HG02870 (cell line): ENCODE data around the gene KIAA1755.
"Not testable (repeated sequence)": the region's sequence is repeated elsewhere in the genome, so short reads cannot be mapped to it uniquely, and the experiment has no call there.

Experiments
- ATAC-seq: cut with Tn5 transposase; IDR thresholded peaks from one replicate; pipeline ENCODE4 v1.9.1; 2021; ENCODE audit warnings: mild to moderate bottlenecking, moderate library complexity; ENCODE audit not compliant: unreplicated experiment

KIAA1755 gene

DNA sequence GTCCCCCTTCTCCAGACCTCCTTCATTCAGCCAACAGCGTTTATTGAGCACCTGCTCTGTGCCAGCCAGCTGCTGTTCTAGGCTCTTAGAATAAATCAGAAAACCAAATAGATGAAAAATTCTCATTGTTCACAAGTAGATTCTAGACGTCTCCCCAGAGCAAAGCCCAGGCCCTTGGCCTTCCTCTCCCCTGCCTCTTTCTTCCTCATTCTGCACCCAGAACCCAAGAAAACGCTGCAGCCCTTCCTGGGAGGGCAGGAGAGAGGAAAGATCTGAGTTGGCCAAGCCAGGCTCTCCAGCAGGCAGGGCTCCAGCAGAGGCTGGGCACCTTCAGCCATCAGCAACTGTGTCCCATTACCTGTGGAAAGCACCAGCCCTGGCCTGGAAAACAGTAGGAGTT, 31.4 kb upstream of the KIAA1755 start:
- no peak for ATAC-seq

DNA sequence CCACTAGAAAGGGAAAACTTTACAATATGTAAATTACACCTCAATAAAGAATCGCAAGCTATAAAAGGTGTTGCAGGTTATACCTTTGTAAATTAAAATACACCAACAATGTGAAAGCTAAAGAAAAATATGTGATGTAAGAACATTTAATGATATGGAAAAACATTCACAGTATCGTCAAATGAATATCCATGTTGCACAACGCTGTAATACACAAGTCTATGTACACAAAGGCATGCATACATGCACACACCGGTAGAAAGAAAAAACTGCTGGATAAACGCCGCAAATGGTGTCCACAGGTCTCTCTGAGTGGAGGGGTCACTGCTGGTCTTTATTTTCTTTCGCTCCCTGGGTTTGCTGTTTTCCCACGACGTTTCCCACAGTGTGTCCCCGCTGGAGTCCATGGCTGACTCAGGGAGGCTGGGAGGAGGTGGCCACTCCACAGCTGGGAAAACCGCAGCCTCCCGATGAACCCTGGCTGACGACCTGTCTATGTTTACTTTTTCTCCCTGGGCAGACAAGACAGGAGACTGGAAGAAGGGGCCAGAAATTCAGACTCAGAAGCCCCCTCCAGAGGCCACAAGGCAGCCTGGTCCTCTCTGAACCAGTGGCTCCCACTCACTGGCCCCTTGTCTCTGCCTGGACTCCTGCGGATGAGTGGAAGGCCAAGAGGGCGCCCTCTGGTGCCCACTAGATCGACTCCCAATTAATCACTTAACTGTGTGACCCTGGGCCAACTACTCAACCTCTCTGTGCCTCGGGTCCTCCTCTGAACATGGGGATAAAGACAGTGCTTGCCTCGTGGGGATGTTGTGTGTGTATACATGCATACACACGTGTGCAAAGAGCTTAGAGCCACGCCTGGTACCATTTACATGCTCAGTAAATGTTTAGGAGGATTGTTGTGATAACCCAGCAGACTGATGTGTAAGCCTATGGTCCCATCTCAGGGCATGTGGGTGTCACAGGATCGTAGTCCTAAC, 30.6 kb upstream of the KIAA1755 start:
- ATAC-seq, result no peak

GRCh38 chr20:38286586-38287531, 26.3 kb upstream of the KIAA1755 start:
- ATAC-seq, result no peak

- ATAC-seq, result no peak
These were observed 24.4 kb upstream of the KIAA1755 start for GRCh38 chr20:38284893-38285444.

DNA sequence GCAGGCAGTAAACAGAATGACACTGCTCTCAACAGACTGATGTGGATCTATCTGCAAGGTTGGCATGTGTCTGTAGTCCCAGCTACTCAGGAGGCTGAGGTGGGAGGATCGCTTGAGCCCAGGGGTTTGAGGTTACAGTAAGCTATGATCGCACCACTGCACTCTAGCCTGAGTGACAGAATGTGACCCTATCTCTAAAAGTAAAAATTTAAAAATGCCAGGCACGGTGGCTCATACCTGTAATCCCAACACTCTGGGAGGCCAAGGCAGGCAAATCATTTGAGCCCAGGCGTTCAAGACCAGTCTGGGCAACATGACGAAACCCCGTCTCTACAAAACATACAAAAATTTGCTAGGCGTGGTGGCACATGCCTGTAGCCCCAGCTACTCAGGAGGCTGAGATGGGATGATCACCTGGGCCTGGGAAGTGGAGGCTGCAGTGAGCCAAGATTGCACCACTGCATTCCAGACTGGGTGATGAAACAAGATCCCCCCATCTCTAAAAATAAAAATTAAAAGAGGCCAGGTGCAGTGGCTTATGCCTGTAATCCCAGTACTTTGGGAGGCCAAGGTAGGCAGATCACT, 23.6 kb upstream of the KIAA1755 start:
- not testable (repeated sequence) for ATAC-seq

DNA sequence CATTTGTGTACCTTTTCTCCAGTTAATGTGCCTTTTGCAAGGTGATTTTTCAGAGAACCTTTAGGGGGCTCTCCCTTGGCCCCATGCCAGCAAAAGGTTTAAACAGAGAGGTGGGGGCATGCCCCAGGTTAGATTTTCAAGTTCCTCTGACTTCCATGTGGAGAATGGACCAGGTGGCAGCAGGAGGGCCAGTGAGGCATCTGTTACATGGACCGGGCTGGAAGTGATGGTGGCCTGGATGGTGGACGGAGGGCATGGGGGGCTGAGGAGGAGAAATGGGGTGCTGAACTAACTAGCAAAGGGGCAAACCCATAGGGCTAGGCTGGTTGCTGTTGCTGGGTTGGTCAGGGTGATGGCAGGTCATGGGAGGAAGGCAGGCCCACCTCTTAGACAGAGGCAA, 22.7 kb upstream of the KIAA1755 start:
- no peak for ATAC-seq

GRCh38 chr20:38281176-38281915, 20.8 kb upstream of the KIAA1755 start:
- not testable (repeated sequence) for ATAC-seq

- no peak for ATAC-seq
These were observed 18.2 kb upstream of the KIAA1755 start for GRCh38 chr20:38278763-38279162.

GRCh38 chr20:38278131-38278530, 17.6 kb upstream of the KIAA1755 start:
- ATAC-seq, result no peak

DNA sequence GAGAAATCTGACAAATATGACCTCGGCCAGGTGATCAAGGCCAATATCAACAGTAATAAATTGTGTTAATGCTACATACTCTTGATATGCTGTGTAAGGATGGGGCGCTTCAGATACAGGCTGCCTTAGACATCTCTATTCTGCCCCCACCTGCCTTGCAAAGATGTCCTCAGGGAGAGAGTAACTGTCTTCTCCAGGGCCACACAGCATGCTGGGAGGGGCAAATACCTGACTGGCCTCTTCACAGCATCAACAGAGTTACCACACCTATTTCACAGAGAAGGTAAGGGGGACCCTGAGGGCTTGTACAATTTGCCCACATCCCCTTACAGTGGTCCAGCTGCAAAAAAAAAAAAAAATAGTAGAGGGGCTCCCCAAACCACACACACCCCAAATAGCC, 17.2 kb upstream of the KIAA1755 start:
- ATAC-seq, result no peak

GRCh38 chr20:38277285-38277684, 16.8 kb upstream of the KIAA1755 start:
- ATAC-seq, result no peak

- no peak for ATAC-seq
These were observed 15.4 kb upstream of the KIAA1755 start for GRCh38 chr20:38275815-38276550.

GRCh38 chr20:38272961-38273360, 12.4 kb upstream of the KIAA1755 start:
- ATAC-seq, result no peak

DNA sequence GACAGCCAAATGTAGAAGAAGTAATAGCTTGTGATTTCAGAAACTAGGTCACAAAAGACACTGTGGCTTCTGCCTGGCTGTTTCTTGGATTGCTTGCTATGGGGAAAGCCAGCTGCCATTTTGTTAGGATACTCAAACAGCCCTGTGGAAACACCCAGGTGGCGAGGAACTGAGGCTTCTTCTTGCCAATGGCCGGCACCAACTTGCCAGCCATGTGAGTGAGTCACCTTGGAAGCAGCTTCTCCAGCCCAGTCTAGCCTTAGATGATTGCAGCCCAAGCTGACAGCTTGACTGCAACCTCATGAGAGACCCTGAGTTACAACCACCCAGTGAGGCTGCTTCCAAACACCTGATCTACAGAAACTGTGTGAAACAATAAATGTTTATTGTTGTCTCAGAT, 11.9 kb upstream of the KIAA1755 start:
- ATAC-seq, result no peak

- no peak for ATAC-seq
These were observed 11.1 kb upstream of the KIAA1755 start for GRCh38 chr20:38271608-38272120.

DNA sequence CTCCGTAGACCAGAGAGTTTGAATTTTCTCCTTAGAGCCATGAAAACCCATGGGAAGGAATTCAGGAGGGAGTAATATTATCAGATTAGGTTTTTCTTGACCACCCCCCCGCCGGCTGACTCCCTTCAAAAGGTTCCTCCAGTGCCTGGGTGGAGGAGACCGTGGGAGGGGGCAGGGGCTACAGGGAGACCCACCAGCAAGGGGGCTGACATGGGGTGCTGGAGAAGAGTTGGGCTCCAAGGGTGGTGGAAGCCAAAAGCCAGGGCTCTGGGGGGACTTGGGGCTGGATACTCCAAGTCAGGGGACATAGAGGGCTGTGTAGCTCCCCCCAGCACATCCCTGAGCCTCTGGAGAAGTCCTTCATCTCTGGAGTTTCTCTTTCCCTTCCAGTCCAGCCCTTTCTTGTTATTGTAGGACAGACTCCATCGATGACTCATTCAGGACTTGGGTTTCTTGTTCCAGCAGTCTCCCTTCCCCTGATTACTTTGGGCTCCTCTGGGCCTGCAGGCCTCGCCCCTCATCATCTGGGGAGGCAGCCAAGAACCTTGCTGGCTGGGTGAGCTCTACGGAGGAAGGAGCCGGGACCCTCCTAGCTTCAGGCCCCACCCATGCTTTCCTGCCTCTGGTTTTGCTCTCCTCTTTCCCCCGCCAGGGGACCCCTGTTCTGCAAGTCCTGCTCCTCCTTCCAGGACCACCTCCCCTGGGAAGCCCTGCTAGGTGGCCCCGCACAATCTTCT, 10.5 kb upstream of the KIAA1755 start:
- ATAC-seq, result no peak

DNA sequence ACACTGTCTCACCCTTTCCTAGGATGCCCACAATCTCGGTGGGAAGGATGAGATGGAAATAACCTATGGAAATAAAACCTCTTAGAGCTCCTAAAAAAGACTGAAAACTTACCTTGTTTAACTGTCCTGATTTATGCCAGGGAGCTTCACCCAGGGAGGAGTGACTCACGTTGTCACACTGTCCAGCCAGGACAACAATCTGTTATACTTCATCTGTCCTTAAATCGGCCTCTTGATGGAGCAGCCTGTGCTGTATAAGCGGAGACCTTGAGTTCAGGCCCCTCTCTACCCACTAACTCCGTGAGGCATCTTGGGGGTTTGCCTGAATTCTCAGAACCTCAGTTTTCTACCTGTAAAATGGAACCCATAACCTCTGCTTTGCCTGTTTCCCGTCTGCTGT, 9.2 kb upstream of the KIAA1755 start:
- no peak for ATAC-seq

DNA sequence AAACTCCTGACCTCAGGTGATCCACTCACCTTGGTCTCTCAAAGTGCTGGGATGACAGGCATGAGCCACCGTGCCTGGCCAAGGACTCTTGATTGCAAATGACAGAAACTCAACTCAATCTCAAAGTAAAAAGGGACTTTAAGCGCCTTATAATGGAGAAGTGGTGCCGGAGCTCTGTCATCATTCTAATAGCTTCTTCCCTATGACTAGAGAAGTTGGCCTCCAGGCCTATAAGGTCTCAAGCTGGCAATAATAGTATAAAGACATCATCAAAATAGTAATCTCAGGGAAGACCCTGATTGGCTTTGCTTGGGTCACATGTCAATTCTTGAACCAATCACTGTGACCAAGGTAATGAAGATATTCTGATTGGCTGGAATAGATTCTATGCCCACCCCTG, 8.5 kb upstream of the KIAA1755 start:
- no peak for ATAC-seq
